Lower leg skin (tissue), 4 donors: ENCODE data around the gene POLR3H. TPM values are rescaled to one million over a fixed set of nuclear protein-coding genes. Genes with fewer than 3 reads are reported as not detected.

ENCODE experiments used
- DNase-seq, 2 donors: peaks; one replicate each; pipeline ENCODE4 v3.0.0-alpha.2; 2019; ENCODE audit warnings: low spot score in 2 of 2
- H3K4me3 ChIP-seq: fragments of 200-600 bp; sonication (generic); 2 replicates; pipeline ENCODE4 v1.5.1; 2017; ENCODE audit warnings: mild to moderate bottlenecking, low read depth; ENCODE audit not compliant: poor library complexity, severe bottlenecking
- CTCF ChIP-seq, 3 donors: fragments of 450-650 bp; IDR thresholded peaks; one replicate each; pipeline ENCODE4 v1.5.1; 2016; ENCODE audit warnings: antibody characterized with exemption in 3 of 3, mild to moderate bottlenecking in 3 of 3, moderate library complexity in 2 of 3
- POLR2A ChIP-seq, 2 donors: fragments of 450-650 bp; IDR thresholded peaks; one replicate each; pipeline ENCODE4 v1.6.1; 2016 to 2017; ENCODE audit warnings: antibody characterized with exemption in 2 of 2, mild to moderate bottlenecking in 1 of 2, moderate library complexity in 1 of 2
- WGBS, 2 donors: methylation state at CpG; one replicate each; pipeline ENCODE4 v1.1.5; 2018; 5-methylcytosine and 5-hydroxymethylcytosine counted together
- intact Hi-C: fragments of 100-400 bp; cut with DNase I; formaldehyde crosslinking; loops from one replicate; pipeline ENCODE4 v1.15.0; 2023; ENCODE audit warnings: low total_unique reads
- total RNA-seq, 4 donors: library from RNA; depleted of rRNA; stranded (reverse); fragments of >200 nt; gene quantifications; one replicate each; pipeline ENCODE4 v1.1.0, GENCODE V29; 2016

POLR3H gene
- total RNA-seq, 4 donors from 2014 or later = 8.7 to 19.7 (median 16.4) TPM

GRCh38 chr22:41491374-41492100 is 52.7 kb downstream of the POLR3H start:
- WGBS, 2 donors = 53 to 79% methylated on average over 5 of the region's 5 CpGs
- no peak for TF ChIP-seq POLR2A (IDR thresholded peaks at IDR 0.05)
- no peak for TF ChIP-seq CTCF (IDR thresholded peaks at IDR 0.05)

GRCh38 chr22:41488596-41489385 is 55.5 kb downstream of the POLR3H start:
- TF ChIP-seq CTCF (IDR thresholded peaks at IDR 0.05) (no peak), POLR2A (IDR thresholded peaks at IDR 0.05) (no peak)
- WGBS, 2 donors = 75 to 79% methylated on average over 3 of the region's 3 CpGs
- intact Hi-C loops = no loop called here

More at GRCh38 chr22:41491374-41492100, 52.7 kb downstream of the POLR3H start:
- no peak for DNase-seq
- intact Hi-C loops = no loop called here
- no peak overlapping the region for H3K4me3 ChIP-seq

GRCh38 chr22:41488076-41488475 is 56.2 kb downstream of the POLR3H start:
- no peak for TF ChIP-seq POLR2A (IDR thresholded peaks at IDR 0.05)
- no peak for TF ChIP-seq CTCF (IDR thresholded peaks at IDR 0.05)
- DNase-seq = no peak
- intact Hi-C loops = no loop called here
- H3K4me3 ChIP-seq = no peak overlapping the region
- 59 to 79% methylated on average over 4 of the region's 4 CpGs for WGBS, 2 donors

More at GRCh38 chr22:41488596-41489385, 55.5 kb downstream of the POLR3H start:
- no peak overlapping the region for H3K4me3 ChIP-seq
- no peak for DNase-seq

- intact Hi-C loops = no loop called here
- 69 to 78% methylated on average over 8 of the region's 8 CpGs for WGBS, 2 donors
- TF ChIP-seq CTCF (IDR thresholded peaks at IDR 0.05) (no peak), POLR2A (IDR thresholded peaks at IDR 0.05) (no peak)
- no peak overlapping the region for H3K4me3 ChIP-seq
- DNase-seq = no peak
Measured at GRCh38 chr22:41487037-41487935, 57.0 kb downstream of the POLR3H start.

- no peak overlapping the region for H3K4me3 ChIP-seq
- no peak for DNase-seq
- no peak for TF ChIP-seq POLR2A (IDR thresholded peaks at IDR 0.05)
- TF ChIP-seq CTCF (IDR thresholded peaks at IDR 0.05) = no peak
- intact Hi-C loops = no loop called here
- 47 to 63% methylated on average over 7 of the region's 7 CpGs for WGBS, 2 donors
Measured at GRCh38 chr22:41485033-41485432, 59.2 kb downstream of the POLR3H start.
